Stimulated activated CD4-positive, alpha-beta T cell treated with anti-CD3 and anti-CD28 coated beads, Interleukin-1b, Interleukin-23, amount 100 ng/mL, for 1 hour (primary cell): ENCODE data around the gene BICRAL.
"Not testable (repeated sequence)": the region's sequence is repeated elsewhere in the genome, so short reads cannot be mapped to it uniquely, and the experiment has no call there.

Experiments
- DNase-seq, 2 donors: peaks; one replicate each; pipeline ENCODE4 v3.0.0-alpha.2; 2020; ENCODE audit warnings: low read depth in 2 of 2

The BICRAL gene

DNA sequence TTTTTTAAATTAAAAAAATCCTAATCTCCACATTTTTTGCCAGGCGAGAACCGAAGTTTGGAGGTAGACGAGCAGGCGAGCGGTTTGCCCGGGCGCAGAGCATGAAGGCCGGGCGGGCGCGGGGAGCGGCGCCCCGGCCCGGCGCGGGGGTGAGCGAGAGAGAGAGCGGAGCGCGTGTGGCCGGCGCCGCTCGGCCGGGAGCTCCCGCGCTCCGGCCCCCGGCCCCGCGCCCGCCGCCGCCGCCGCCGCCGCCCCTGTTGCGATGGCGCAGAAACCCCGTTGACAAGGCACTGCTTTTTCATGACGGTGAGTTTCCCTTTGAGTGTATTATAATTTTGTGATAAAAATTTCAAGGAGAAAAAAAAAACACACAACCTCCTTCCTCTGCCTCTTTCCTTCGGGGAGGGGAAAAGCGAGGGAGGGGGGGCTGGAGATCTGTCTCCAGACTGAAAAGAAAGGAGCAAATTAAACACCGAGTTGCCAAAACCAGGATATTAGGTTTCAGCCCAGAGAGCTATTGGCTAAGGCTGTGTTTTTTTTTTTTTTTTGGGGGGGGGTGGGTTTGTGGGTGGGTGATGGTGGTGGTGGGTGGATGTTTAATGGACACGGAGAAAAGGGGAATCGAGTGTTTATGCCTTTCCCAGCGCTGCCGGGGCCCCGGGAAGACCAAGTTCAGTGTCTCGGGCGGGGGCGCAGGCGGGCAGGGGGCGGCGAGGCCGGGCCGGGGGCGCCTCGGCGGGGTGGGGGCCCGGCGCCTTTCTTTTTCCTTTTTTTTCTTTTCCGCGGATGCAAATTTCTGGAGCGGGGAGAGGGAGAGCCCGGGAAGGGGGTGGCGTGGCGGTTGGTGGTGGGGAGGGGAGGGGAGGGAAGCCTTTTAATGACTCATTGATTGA is at the start of gene BICRAL:
TSS of gene BICRAL (plus strand) at position 257 of the 893 bp plus-strand sequence. CDS start 39,971 bp downstream, outside the sequence.
- peak; percentile 35 to 67 for DNase-seq

GRCh38 chr6:42733867-42734481 is 47.9 kb upstream of the BICRAL start:
- DNase-seq, result not testable (repeated sequence)

- DNase-seq, result no peak
Observed at GRCh38 chr6:42735976-42736375, 45.9 kb upstream of the BICRAL start.

DNA sequence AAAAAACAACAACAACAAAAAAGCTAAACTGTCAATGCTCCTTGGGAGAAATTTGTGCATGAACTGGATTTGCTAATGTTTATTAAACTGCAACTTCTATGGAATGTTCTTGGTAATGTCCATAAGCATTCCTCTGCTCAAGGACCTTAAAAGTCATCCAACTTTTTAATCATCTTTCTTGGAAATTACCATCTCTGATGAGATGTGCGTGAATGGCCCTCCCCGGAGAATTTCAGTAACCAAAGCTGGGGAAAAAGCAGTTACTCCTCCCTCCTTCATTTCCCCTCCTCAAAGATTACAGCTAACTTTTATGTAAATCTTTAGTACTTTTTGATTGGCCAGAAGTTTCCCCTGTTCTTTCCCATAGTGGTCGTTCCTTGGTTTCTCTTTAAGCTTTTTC is 41.1 kb upstream of the BICRAL start:
- no peak for DNase-seq

DNA sequence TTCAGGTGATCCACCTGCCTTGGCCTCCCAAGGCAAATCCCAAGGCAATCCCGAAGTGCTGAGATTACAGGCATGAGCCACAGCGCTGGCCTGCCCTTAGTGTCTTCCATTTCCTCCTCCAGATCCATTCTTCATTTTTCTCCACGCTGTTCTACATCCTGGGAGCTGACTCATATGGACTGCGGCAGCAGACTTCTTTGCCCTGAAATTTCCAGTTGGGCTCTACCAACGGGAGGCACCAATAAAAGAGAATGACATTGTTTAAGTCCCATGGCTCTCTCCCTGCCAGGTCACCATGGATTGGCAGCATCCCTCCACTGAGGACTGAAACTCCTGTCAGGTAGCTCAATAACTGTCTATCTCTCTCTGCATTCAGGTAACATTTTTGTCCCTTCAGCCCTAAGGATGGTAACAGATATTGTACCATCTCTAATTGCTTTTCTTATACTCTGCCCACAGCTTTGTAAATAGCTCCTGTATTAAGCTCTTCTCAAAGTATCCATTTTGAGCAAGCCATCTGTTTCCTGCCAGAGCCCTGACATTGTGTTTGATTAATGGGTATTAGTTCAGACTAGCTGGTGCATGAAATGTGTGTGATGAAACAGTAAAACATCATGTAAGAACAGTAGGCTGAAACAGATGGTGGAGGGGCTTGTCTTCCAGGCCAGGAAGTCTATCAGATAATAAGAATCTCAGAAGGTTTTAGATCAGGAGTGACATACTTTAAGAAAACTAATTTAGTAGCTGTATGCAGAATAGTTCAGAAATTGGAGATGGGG is 39.5 kb upstream of the BICRAL start:
- no peak for DNase-seq

DNA sequence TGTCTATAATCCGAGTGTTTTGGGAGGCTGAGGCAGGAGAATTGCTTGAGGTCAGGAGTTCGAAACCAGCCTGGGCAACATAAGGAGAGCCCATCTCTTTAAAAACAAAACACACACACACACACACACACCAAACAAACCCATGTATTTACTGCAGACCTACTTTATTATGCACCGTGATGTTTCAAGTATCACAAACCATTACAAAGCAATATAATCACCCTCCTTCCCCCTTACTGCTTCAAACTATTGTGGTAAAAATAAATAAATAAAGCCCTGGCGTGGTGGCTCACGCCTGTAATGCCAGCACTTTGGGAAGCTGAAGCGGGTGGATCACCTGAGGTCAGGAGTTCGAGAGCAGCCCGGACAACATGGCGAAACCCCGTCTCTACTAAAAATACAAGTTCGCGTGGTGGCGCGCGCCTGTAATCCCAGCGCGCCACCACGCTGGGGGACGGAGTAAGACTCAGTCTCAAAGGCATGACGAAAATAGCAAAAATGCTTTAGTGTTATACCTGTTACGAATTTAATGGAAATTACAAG is 37.4 kb upstream of the BICRAL start:
- no peak for DNase-seq

GRCh38 chr6:42745083-42745639 is 36.7 kb upstream of the BICRAL start:
- no peak for DNase-seq

- peak; percentile 76 to 86 for DNase-seq
Observed at GRCh38 chr6:42745640-42746462, 36.0 kb upstream of the BICRAL start, which contains the start of gene TBCC. Gene TBCC, minus strand, starts transcription at chr6:42746103. Its CDS starts 30 bp downstream, at chr6:42746073.

- DNase-seq, result peak; percentile 48 to 56
Observed at GRCh38 chr6:42746463-42747391, 35.1 kb upstream of the BICRAL start.

- DNase-seq, result no peak
Observed at GRCh38 chr6:42748203-42748898, 33.5 kb upstream of the BICRAL start.

GRCh38 chr6:42751055-42751454 is 30.8 kb upstream of the BICRAL start:
- no peak for DNase-seq

DNA sequence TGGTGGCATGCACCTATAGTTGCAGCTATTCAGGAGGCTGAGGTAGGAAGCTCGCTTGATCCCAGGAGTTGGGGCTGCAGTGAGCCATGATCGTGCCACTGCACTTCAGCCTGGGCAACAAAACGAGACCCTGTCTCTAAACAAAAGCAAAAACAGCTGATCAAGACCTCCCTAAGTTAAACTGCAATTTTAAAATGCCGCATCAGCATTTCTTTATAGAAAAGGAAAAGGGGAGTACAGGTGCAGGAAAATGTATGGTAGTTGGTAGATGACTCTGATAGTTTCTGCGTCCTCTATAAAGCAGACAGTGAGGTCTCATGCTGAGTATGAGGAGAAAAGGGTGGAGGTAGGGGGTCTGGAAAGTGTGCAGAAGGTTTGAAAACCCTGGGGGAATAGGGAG is 27.1 kb upstream of the BICRAL start:
- DNase-seq, result no peak

DNA sequence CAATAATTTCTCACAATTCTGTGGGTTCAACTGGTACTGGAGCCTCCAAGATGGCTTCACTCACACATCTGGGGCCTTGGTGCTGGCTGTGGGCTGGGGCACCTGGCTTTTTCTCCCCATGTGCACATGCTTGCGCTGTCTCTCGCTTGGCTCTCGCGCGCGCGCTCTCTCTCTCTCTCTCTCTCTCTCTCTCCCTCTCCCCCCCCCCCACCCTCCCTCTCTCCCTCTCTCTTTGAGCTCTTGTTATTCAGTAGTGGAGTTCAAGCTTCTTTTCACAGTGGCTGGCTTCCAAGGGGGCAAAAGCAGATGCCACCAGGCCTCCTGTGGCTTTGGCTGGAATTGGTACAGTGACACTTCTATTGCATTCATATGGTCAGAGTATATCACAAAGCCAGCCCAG is 25.1 kb upstream of the BICRAL start:
- no peak for DNase-seq

GRCh38 chr6:42758756-42759430 is 23.0 kb upstream of the BICRAL start:
- no peak for DNase-seq

GRCh38 chr6:42761287-42762067 is 20.4 kb upstream of the BICRAL start:
- DNase-seq, result no peak

GRCh38 chr6:42762426-42762859 is 19.4 kb upstream of the BICRAL start:
- no peak for DNase-seq

GRCh38 chr6:42762950-42763349 is 18.9 kb upstream of the BICRAL start:
- DNase-seq, result no peak
